HTERT RPE-1 (cell line): Measurements from ENCODE around the gene TPRX1.
"Not testable (repeated sequence)": the region's sequence is repeated elsewhere in the genome, so short reads cannot be mapped to it uniquely, and the experiment has no call there.

ENCODE experiments used
- in situ Hi-C: fragments of 300-500 bp; cut with MboI; formaldehyde crosslinking; loops from 4 replicates; pipeline ENCODE4 v1.14.3; 2020; ENCODE audit warnings: low sequenced_read_pairs

The TPRX1 gene

GRCh38 chr19:47802521-47803043 is 1.8 kb downstream of the TPRX1 start:
- in situ Hi-C loops: no loop called here

- in situ Hi-C loops: no loop called here
Observed at GRCh38 chr19:47801270-47801669, 3.1 kb downstream of the TPRX1 start.

GRCh38 chr19:47798904-47799266 is 5.5 kb downstream of the TPRX1 start:
- in situ Hi-C loops: no loop called here

DNA sequence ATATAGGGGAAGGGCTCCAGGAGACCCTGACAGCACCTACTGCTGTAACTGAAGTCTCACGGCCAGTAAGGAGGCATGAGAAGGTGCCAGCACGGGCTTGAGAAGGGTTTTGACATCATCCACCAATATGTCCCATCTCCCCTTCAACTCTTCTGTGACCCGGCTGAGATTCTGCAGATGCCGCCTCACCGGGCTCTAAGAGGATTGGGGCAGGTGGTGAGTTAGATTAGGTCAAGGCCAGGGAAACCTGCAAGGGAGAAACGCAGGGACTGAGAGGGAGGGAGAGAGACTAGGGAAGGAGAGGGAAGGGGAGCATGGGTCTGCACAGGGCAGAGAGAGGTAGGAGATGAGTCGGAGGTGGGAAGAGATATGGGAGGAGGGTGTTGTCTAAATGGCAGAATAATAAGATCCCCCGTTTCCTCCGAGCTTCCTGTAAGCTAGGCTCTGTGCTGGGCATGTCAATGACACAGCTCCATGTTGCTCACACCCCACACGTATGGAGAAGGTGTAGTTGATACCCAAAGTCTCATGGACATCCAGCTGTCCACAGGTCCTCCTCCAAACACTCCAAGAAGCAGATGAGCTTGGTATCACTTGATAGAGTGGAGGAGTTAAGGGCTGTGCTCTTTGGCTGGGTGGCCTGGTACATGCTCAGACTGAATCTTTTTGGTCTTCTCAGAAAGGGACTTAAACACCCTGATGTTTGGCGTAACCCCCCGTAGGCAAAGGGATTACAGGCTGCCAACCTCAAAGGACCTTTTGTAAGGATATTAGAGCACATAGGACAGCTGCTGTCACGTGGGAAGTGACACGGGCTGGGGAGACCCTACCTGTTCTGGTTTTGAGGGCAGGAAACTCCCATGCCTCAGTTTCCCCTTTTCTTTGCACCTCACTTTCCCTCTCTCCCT is 6.1 kb downstream of the TPRX1 start:
- in situ Hi-C loops: no loop called here

DNA sequence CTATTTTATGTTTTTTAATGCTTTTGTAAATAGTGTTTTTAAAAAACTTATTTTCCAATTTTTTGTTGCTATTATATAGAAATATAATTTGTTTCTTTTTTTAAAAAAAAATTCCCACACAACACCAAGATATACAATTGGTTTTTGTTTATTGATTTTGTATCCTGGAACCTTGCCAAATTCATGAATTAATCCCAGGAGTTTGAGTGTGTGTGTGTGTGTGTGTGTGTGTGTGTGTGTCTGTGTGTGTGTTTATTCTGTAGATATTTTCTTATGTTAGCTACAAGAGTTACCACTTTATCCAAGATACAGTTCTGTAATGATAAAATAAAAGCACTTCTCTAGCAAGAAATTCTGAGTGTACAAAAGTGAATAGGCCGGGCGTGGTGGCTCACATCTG is 7.6 kb downstream of the TPRX1 start:
- in situ Hi-C loops: no loop called here

GRCh38 chr19:47794526-47794925 is 9.8 kb downstream of the TPRX1 start:
- in situ Hi-C loops: no loop called here

- in situ Hi-C loops: no loop called here
Observed at GRCh38 chr19:47792616-47793015, 11.7 kb downstream of the TPRX1 start.

GRCh38 chr19:47790398-47790814 is 13.9 kb downstream of the TPRX1 start:
- in situ Hi-C loops: no loop called here

- in situ Hi-C loops: not testable (repeated sequence)
Observed at GRCh38 chr19:47789811-47790210, 14.5 kb downstream of the TPRX1 start.

GRCh38 chr19:47787307-47787706 is 17.0 kb downstream of the TPRX1 start:
- in situ Hi-C loops: not testable (repeated sequence)

GRCh38 chr19:47786566-47786965 is 17.8 kb downstream of the TPRX1 start:
- in situ Hi-C loops: no loop called here

DNA sequence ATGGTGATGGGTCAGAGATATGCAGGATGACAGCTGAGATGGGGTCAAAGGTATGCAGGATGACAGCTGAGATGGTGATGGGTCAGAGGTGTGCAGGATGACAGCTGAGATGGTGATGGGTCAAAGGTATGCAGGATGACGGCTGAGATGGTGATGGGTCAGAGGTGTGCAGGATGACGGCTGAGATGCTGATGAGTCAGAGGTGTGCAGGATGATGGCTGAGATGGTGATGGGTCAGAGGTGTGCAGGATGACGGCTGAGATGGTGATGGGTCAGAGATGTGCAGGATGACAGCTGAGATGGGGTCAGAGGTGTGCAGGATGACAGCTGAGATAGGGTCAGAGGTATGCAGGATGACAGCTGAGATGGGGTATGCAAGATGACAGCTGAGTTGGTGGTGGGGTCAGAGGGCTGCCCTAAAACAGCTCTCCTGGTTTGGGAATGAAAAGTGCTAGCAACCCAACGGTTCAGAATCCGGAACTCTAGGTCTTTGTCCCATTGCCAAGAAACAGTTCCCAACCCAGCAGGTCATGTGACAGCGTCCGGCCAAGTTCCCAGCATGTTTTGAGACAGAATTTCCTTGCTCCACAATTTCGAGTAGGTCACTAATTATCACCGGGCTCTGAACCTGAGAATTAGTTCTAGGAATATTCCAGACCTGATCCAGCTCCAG is 22.6 kb downstream of the TPRX1 start:
- in situ Hi-C loops: no loop called here

- in situ Hi-C loops: no loop called here
Observed at GRCh38 chr19:47780215-47780551, 24.2 kb downstream of the TPRX1 start.

GRCh38 chr19:47779524-47780214 is 24.7 kb downstream of the TPRX1 start:
- in situ Hi-C loops: no loop called here

DNA sequence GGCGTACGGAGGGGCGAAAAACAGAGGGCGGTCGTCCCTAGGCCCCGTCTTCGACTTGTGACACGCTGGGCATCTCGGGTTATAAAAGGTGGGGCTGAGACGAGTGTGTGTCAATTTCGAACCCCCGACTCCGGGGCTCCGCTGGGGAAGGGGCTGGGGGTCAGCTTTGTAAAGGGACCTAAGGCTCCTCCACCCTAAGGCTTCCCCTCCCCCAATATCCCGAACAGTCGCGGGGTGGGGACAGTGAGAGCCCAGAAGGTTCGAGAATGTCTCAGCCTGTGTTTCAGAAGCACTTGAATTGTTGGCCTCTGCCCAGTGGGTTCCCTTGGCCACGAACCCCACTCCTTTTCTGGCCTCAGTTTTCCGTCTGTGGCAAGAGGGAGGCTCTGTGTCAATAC is 25.4 kb downstream of the TPRX1 start:
- in situ Hi-C loops: no loop called here

GRCh38 chr19:47778049-47778953 is 26.1 kb downstream of the TPRX1 start, which contains the start of gene SELENOW:
TSS of gene SELENOW (plus strand) at chr19:47778703. CDS start at chr19:47778786, 83 bp downstream.
- in situ Hi-C loops: no loop called here

DNA sequence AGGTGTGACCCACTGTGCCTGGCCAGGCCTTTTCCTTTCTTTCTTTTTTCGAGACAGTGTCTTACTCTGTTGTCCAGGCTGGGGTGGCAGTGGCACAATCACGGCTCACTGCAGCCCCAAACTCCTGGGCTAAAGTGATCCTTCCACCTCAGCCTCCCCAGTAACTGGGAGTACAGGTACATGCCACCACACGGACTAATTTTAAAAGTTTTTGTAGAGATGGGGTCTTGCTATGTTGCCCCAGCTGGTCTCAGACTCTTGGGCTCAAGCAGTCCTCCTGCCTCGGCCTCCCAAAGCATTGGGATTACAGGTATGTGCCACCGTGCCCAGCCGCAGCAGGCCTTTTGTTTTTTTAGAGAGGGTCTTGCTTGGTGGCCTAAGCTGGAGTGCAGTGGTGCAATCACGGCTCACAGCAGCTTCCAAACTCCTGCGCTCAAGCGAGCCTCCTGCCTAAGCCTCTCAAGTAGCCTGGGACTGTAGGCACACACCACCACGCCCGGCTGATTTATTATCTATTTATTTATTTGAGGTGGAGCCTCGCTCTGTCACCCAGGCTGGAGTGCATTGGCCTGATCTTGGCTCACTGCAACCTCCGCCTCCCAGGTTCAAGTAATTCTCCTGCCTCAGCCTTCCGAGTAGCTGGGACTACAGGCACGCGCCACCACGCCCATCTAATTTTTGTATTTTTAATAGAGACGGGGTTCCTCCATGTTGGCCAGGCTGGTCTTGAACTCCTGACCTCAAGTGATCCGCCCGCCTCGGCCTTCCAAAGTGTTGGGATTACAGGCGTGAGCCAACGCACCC is 26.9 kb downstream of the TPRX1 start:
- in situ Hi-C loops: not testable (repeated sequence)

- in situ Hi-C loops: no loop called here
Observed at GRCh38 chr19:47776568-47776967, 27.8 kb downstream of the TPRX1 start.

DNA sequence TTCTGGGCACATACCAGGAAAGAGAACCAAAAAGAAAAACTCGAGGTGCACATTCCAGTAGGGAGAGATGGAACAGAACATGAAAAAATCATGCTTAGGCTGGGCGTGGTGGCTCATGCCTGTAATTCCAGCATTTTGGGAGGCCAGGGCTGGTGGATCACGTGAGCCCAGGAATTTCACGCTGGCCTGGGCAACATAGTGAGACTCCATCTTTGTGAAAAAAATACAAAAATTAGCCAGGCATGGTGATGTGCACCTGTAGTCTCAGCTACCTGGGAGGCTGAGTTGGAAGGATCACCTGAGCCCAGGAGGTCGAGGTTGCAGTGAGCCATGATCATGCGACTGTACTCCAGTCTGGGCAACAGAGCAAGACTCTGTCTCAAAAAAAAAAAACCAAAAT is 33.1 kb downstream of the TPRX1 start:
- in situ Hi-C loops: not testable (repeated sequence)

GRCh38 chr19:47769534-47769933 is 34.8 kb downstream of the TPRX1 start:
- in situ Hi-C loops: no loop called here
